Measurements from ENCODE around the gene RNU6-9.

GRCh38 chr19:899336-900042, 6.2 kb downstream of the RNU6-9 start:
- TF ChIP-seq, protein P1, sequence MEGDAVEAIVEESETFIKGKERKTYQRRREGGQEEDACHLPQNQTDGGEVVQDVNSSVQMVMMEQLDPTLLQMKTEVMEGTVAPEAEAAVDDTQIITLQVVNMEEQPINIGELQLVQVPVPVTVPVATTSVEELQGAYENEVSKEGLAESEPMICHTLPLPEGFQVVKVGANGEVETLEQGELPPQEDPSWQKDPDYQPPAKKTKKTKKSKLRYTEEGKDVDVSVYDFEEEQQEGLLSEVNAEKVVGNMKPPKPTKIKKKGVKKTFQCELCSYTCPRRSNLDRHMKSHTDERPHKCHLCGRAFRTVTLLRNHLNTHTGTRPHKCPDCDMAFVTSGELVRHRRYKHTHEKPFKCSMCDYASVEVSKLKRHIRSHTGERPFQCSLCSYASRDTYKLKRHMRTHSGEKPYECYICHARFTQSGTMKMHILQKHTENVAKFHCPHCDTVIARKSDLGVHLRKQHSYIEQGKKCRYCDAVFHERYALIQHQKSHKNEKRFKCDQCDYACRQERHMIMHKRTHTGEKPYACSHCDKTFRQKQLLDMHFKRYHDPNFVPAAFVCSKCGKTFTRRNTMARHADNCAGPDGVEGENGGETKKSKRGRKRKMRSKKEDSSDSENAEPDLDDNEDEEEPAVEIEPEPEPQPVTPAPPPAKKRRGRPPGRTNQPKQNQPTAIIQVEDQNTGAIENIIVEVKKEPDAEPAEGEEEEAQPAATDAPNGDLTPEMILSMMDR (IDR thresholded peaks at IDR 0.05; ENCODE audit: insufficient read depth, low read depth, low read length), result no peak
- TF ChIP-seq EZH2 (IDR thresholded peaks at IDR 0.05; ENCODE audit: insufficient read depth, low read length), result no peak
